NOMO-1 treated with dmso at 0.1 percent for 144 hours (cell line): ENCODE results near the gene CBLC.

Experiments used
- DNase-seq: peaks from one replicate; lab custom pipeline; 2025; ENCODE audit not compliant: unreplicated experiment; lab: John Stamatoyannopoulos, UW

CBLC gene

DNA sequence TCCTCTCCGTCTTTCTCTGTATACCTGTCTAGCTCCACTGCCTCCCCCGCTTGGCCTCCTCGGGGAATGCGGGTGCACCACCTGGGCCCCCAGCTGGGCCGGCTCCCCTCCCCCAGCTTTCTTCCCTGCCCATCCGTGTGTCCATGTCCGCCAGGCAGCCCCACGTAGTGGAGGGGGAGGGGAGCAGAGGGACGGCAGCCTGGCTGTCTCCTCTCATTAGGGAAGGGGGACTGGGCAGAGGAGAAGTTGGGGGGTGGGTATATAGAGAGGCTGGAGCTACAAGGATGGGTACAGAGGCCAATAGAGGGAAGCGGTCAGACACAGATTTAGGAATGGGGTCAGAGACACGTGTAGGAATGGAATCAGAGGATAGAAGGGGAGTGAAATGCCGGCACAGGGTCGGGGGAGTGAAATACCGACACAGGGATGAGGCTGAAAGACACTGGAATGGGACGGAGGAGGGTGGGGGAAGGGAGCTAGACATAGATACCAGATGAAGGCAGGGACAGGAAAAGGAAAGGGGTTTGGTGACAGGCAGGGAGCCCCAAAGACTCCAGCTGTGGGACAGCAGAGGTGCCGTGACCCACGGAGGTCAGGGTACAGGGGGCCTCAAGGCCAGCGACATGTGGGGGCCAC lies 71.2 kb downstream of the CBLC start:
- no peak for DNase-seq
